ENCODE measurements around the gene ARHGEF33. TPM values are rescaled to one million over a fixed set of nuclear protein-coding genes. Genes with fewer than 3 reads are reported as not detected.

ARHGEF33 gene
- total RNA-seq, 2 experiments from 2014 or later: 0.38 TPM; not detected in 1

GRCh38 chr2:38959466-38959865 lies 69.8 kb downstream of the ARHGEF33 start:
- Histone ChIP-seq H4K20me1 (ENCODE audit: insufficient read depth, low read length) (no peaks in the 10 kb centered on the region), H3K4me2 (ENCODE audit: low read length) (no peak overlapping the region), H3K36me3 (ENCODE audit: insufficient read depth, low read length) (no peaks in the 10 kb centered on the region), H3K4me1 (ENCODE audit: insufficient read depth, low read length, poor library complexity, severe bottlenecking) (no peaks in the 10 kb centered on the region), H3K27ac (ENCODE audit: low read depth, low read length, poor library complexity, severe bottlenecking) (no peak overlapping the region), H3K9me2 (ENCODE audit: insufficient read depth, low read length) (no peaks in the 10 kb centered on the region), H2AFZ (ENCODE audit: low read length) (no peak overlapping the region), H3K4me3 (ENCODE audit: low read depth, low read length, poor library complexity, severe bottlenecking) (no peak overlapping the region), H3K79me2 (ENCODE audit: insufficient read depth, low read depth, low read length) (no peaks in the 10 kb centered on the region), H3K9me3 (ENCODE audit: low read length) (no peaks in the 10 kb centered on the region)
- TF ChIP-seq EZH2phosphoT487 (IDR thresholded peaks at IDR 0.05; ENCODE audit: borderline replicate concordance, low read depth, low read length) (no peak), CTCF (conservative IDR thresholded peaks at IDR 0.05; ENCODE audit: low read length) (no peak)
- POLR2A ChIA-PET: no interaction called here
- no peak for DNase-seq (ENCODE audit: low spot score)
- intact Hi-C loops (cut with micrococcal nuclease; ENCODE audit: unreplicated experiment): no loop called here
- CTCF ChIA-PET (ENCODE audit: unreplicated experiment): no interaction called here
- BruUV-seq (replicated peaks): no TSS peak

- CTCF ChIA-PET (ENCODE audit: unreplicated experiment): no interaction called here
- Histone ChIP-seq H4K20me1 (ENCODE audit: insufficient read depth, low read length) (no peaks in the 10 kb centered on the region), H3K4me2 (ENCODE audit: low read length) (no peak overlapping the region), H3K79me2 (ENCODE audit: insufficient read depth, low read depth, low read length) (no peaks in the 10 kb centered on the region), H3K4me1 (ENCODE audit: insufficient read depth, low read length, poor library complexity, severe bottlenecking) (no peaks in the 10 kb centered on the region), H2AFZ (ENCODE audit: low read length) (no peak overlapping the region), H3K9me2 (ENCODE audit: insufficient read depth, low read length) (no peaks in the 10 kb centered on the region), H3K36me3 (ENCODE audit: insufficient read depth, low read length) (no peaks in the 10 kb centered on the region), H3K27ac (ENCODE audit: low read depth, low read length, poor library complexity, severe bottlenecking) (no peak overlapping the region), H3K4me3 (ENCODE audit: low read depth, low read length, poor library complexity, severe bottlenecking) (no peak overlapping the region), H3K9me3 (ENCODE audit: low read length) (no peaks in the 10 kb centered on the region)
- no peak for DNase-seq (ENCODE audit: low spot score)
- no TSS peak for BruUV-seq (replicated peaks)
- intact Hi-C loops (cut with micrococcal nuclease; ENCODE audit: unreplicated experiment): no loop called here
- TF ChIP-seq EZH2phosphoT487 (IDR thresholded peaks at IDR 0.05; ENCODE audit: borderline replicate concordance, low read depth, low read length) (no peak), CTCF (conservative IDR thresholded peaks at IDR 0.05; ENCODE audit: low read length) (no peak)
- POLR2A ChIA-PET: no interaction called here
These were observed 70.4 kb downstream of the ARHGEF33 start for GRCh38 chr2:38959938-38960608.

- no peaks in the 10 kb centered on the region for H3K36me3 ChIP-seq (ENCODE audit: insufficient read depth, low read length)
- BruUV-seq (replicated peaks): no TSS peak
- H3K4me1 ChIP-seq (ENCODE audit: insufficient read depth, low read length, poor library complexity, severe bottlenecking): no peaks in the 10 kb centered on the region
- H3K27ac ChIP-seq (ENCODE audit: low read depth, low read length, poor library complexity, severe bottlenecking): no peak overlapping the region
- no peaks in the 10 kb centered on the region for H3K79me2 ChIP-seq (ENCODE audit: insufficient read depth, low read depth, low read length)
- no peaks in the 10 kb centered on the region for H4K20me1 ChIP-seq (ENCODE audit: insufficient read depth, low read length)
- intact Hi-C loops (cut with micrococcal nuclease; ENCODE audit: unreplicated experiment): no loop called here
- H2AFZ ChIP-seq (ENCODE audit: low read length): no peak overlapping the region
- no peak overlapping the region for H3K4me3 ChIP-seq (ENCODE audit: low read depth, low read length, poor library complexity, severe bottlenecking)
- ChIA-PET POLR2A (no interaction called here), CTCF (ENCODE audit: unreplicated experiment) (no interaction called here)
- no peaks in the 10 kb centered on the region for H3K9me3 ChIP-seq (ENCODE audit: low read length)
- peak overlapping the region; percentile 27; the same call in 1 of the 2 replicates for H3K4me2 ChIP-seq (ENCODE audit: low read length)
- H3K9me2 ChIP-seq (ENCODE audit: insufficient read depth, low read length): no peaks in the 10 kb centered on the region
- no peak for DNase-seq (ENCODE audit: low spot score)
- TF ChIP-seq EZH2phosphoT487 (IDR thresholded peaks at IDR 0.05; ENCODE audit: borderline replicate concordance, low read depth, low read length) (no peak), CTCF (conservative IDR thresholded peaks at IDR 0.05; ENCODE audit: low read length) (no peak)
These were observed 71.1 kb downstream of the ARHGEF33 start for GRCh38 chr2:38960609-38961320.
